ENCODE measurements around the gene DNAH2.
"Not testable (repeated sequence)": the region's sequence is repeated elsewhere in the genome, so short reads cannot be mapped to it uniquely, and the experiment has no call there.

DNAH2 gene

DNA sequence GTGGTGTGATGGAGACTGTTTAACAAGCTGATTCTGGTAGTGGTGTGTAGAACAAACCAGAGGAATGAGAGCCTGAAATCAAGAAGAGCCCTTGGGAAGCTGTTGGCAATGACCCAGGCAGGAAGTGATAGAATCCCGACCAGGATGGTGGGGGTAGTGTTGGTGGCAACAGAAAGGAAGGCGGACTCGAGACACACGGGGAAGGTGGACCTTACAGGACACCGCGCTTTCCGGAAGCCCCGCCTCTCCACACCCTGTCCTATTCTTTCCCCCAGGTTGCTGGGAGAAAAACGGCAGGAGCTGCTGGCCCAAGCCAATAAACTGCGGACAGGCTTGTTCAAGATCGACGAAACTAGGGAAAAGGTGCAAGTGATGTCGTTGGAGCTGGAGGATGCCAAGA is 86.4 kb downstream of the DNAH2 start:
- Histone ChIP-seq H3K4me1 (ENCODE audit: control insufficient read depth, insufficient read depth, low read length) (no peaks in the 10 kb centered on the region), H3K36me3 (ENCODE audit: control insufficient read depth, insufficient read depth, low read length) (no peaks in the 10 kb centered on the region), H3K9ac (ENCODE audit: low read length) (no peak overlapping the region), H3K4me3 (ENCODE audit: low read length) (no peak overlapping the region), H3K27me3 (ENCODE audit: control insufficient read depth, insufficient read depth, low read length) (no peaks in the 10 kb centered on the region), H3K27ac (ENCODE audit: low read depth, low read length) (no peak overlapping the region)

DNA sequence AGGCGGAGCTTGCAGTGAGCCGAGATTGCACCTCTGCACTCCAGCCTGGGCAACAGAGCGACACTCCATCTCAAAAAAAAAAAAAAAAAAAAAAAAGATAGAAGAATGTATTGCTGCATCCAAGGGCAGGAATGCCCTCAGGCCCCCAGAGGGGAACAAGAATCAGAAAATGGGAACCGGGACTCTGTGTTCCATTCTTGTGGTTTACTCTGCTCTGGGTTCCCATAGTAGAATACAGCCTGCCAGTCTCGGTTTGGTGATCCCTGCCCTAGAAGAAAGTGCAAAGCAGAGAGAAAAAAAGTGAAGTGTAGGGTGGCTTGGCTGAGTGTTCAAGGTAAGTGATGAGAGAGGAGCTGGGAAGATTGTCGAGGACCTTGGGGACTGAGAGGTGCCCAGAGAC is 89.0 kb downstream of the DNAH2 start:
- Histone ChIP-seq H3K4me3 (ENCODE audit: low read length) (no peak overlapping the region), H3K36me3 (ENCODE audit: control insufficient read depth, insufficient read depth, low read length) (no peaks in the 10 kb centered on the region), H3K9ac (ENCODE audit: low read length) (no peak overlapping the region), H3K4me1 (ENCODE audit: control insufficient read depth, insufficient read depth, low read length) (no peaks in the 10 kb centered on the region), H3K27ac (ENCODE audit: low read depth, low read length) (no peak overlapping the region), H3K27me3 (ENCODE audit: control insufficient read depth, insufficient read depth, low read length) (no peaks in the 10 kb centered on the region)

DNA sequence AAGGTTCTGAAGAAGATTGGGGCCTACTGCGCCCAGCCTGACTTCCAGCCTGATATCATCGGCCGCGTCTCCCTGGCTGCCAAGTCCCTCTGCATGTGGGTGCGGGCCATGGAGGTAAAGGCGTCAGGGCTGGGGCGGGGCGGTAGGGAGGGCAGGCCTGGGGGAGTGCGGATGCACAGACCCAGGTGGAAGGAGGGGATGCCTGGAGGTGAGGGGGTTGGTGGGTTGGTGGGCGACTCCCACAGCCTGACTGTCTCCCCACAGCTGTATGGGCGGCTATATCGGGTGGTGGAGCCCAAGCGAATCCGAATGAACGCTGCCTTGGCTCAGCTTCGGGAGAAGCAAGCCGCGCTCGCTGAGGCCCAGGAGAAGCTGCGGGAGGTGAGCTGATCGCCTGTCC is 89.7 kb downstream of the DNAH2 start:
- Histone ChIP-seq H3K4me3 (ENCODE audit: low read length) (no peak overlapping the region), H3K36me3 (ENCODE audit: control insufficient read depth, insufficient read depth, low read length) (no peaks in the 10 kb centered on the region), H3K4me1 (ENCODE audit: control insufficient read depth, insufficient read depth, low read length) (no peaks in the 10 kb centered on the region), H3K27ac (ENCODE audit: low read depth, low read length) (no peak overlapping the region), H3K9ac (ENCODE audit: low read length) (no peak overlapping the region), H3K27me3 (ENCODE audit: control insufficient read depth, insufficient read depth, low read length) (no peaks in the 10 kb centered on the region)

DNA sequence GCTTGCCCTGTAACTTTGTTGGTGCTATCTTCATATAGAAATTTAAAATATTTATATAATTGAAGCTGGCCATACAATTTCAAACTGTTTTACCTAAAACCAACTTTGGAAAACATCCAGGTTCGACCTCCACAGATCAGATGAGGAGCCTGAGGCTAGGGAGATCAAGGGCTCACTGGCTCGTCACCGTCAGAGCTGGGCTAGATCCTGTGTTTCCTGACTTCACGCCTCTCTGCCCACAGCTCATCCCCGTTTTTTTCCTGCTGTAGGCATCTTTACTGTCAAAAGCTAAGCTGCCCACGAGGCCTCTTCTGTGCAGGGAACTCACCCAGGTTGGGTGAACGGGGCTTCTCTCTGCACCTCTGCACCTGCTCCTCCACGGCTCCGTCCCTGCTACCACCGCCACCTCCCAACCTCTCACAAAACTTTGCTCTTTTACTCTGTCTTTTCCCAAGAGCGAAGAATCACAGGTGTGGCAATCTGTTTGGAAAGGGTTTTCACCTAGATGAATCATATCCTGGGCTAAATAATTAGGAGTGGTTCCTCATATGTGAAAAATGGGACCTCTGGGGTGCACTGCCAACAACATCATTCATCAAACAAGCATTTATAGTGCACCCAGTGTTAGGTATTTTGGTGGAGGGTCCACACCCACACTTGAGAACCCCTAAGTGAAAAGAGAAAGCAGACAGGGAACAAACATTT is 91.7 kb downstream of the DNAH2 start:
- no peaks in the 10 kb centered on the region for H3K36me3 ChIP-seq (ENCODE audit: control insufficient read depth, insufficient read depth, low read length)
- no peaks in the 10 kb centered on the region for H3K4me1 ChIP-seq (ENCODE audit: control insufficient read depth, insufficient read depth, low read length)
- no peak overlapping the region for H3K4me3 ChIP-seq (ENCODE audit: low read length)
- H3K9ac ChIP-seq (ENCODE audit: low read length): no peak overlapping the region
- H3K27me3 ChIP-seq (ENCODE audit: control insufficient read depth, insufficient read depth, low read length): no peaks in the 10 kb centered on the region
- no peak overlapping the region for H3K27ac ChIP-seq (ENCODE audit: low read depth, low read length)

DNA sequence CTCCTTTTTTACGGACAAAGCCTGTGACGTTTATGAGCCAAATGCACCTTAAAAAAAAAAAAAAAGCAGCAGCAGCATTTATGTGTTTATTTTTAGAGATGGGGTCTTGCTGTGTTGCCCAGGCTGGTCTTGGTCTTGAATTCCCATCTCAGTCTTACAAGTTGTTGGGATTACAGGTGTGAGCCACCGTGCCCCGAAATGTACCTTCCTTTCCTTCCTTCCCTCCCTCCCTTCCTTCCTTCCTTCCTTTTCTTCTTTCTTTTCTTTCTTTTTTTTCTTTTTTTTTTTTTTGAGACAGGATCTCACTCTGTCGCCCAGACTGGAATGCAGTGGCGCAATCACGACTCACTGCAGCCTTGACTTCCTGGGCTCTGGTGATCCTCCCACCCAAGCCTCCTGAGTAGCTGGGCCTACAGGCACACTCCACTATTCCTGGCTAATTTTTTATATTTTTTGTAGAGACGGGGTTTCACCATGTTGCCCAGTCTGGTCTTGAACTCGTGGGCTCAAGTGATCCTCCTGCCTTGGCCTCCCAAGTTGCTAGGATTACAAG is 92.3 kb downstream of the DNAH2 start:
- not testable (repeated sequence) for H3K27ac ChIP-seq (ENCODE audit: low read depth, low read length); H3K9ac ChIP-seq (ENCODE audit: low read length); H3K36me3 ChIP-seq (ENCODE audit: control insufficient read depth, insufficient read depth, low read length); H3K4me3 ChIP-seq (ENCODE audit: low read length); H3K4me1 ChIP-seq (ENCODE audit: control insufficient read depth, insufficient read depth, low read length); H3K27me3 ChIP-seq (ENCODE audit: control insufficient read depth, insufficient read depth, low read length)

DNA sequence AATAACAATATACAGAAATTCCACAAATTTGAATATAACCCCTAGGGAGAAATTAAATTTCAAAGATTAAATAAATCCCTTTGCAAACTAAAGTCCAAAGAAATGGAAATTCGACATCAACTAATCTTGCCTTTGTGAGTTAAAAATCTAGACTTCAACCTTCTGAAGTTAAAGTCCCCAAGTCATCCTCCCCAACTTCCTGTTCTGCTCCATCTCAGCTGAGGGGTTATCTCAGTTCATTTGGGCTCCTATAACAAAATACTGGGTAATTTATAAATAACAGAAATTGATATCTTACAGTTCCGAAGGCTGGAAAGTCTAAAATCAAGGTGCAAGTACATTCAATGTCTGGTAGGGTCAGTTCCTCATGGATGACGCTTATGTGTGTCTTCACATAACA is 93.7 kb downstream of the DNAH2 start:
- no peaks in the 10 kb centered on the region for H3K36me3 ChIP-seq (ENCODE audit: control insufficient read depth, insufficient read depth, low read length)
- H3K4me1 ChIP-seq (ENCODE audit: control insufficient read depth, insufficient read depth, low read length): no peaks in the 10 kb centered on the region
- H3K9ac ChIP-seq (ENCODE audit: low read length): no peak overlapping the region
- no peaks in the 10 kb centered on the region for H3K27me3 ChIP-seq (ENCODE audit: control insufficient read depth, insufficient read depth, low read length)
- H3K27ac ChIP-seq (ENCODE audit: low read depth, low read length): no peak overlapping the region
- H3K4me3 ChIP-seq (ENCODE audit: low read length): no peak overlapping the region

DNA sequence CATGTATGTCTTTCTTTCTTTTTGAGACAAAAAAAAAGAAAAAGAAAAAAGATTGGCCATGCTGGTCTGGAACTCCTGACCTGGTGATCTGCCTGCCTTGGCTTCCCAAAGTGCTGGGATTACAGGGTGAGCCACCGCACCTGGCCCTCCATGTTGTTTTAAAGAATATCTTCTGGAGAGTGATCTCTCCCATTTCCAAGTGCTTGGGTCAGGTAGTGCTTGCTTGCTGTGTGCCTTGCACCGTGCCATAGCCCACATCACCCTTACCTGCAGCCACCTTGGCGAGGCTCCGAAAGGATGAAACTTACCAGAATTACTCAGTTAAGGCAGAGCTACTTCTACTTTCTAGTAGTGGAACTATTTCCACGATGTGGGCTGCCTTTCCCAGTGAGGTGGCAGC is 97.4 kb downstream of the DNAH2 start:
- H3K4me3 ChIP-seq (ENCODE audit: low read length): no peak overlapping the region
- no peaks in the 10 kb centered on the region for H3K27me3 ChIP-seq (ENCODE audit: control insufficient read depth, insufficient read depth, low read length)
- no peak overlapping the region for H3K9ac ChIP-seq (ENCODE audit: low read length)
- H3K4me1 ChIP-seq (ENCODE audit: control insufficient read depth, insufficient read depth, low read length): no peaks in the 10 kb centered on the region
- no peaks in the 10 kb centered on the region for H3K36me3 ChIP-seq (ENCODE audit: control insufficient read depth, insufficient read depth, low read length)
- no peak overlapping the region for H3K27ac ChIP-seq (ENCODE audit: low read depth, low read length)

DNA sequence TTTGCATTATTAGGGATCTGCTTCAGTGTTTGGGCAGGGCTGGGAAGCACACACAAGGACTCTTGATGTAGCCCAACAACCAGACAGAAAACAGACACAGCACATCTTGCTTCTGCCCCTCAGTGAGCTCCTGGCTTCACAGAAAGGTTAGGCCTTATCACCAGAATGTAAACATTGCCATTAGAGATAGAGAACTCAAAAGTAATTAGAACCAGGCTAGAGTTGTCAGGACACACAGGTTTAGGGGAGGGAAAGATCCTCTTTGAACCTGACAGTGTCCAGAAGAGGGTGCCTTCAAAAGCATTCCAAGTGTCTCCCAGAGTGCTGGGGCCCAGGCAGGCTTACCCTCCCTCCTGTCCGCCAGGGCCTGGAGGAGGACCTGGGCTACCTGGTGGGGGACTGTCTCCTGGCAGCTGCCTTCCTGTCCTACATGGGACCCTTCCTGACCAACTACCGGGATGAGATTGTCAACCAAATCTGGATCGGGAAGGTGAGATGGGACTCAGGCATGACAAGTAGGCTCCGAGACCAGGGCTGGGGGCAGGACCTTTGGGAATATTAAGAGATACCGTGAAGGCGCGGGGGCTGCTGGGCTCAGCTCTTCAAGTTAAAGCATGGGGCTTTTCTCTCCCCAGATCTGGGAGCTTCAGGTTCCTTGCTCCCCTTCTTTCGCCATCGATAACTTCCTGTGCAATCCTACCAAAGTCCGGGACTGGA is 99.5 kb downstream of the DNAH2 start:
- no peak overlapping the region for H3K27ac ChIP-seq (ENCODE audit: low read depth, low read length)
- no peaks in the 10 kb centered on the region for H3K36me3 ChIP-seq (ENCODE audit: control insufficient read depth, insufficient read depth, low read length)
- H3K27me3 ChIP-seq (ENCODE audit: control insufficient read depth, insufficient read depth, low read length): no peaks in the 10 kb centered on the region
- no peaks in the 10 kb centered on the region for H3K4me1 ChIP-seq (ENCODE audit: control insufficient read depth, insufficient read depth, low read length)
- no peak overlapping the region for H3K4me3 ChIP-seq (ENCODE audit: low read length)
- no peak overlapping the region for H3K9ac ChIP-seq (ENCODE audit: low read length)

DNA sequence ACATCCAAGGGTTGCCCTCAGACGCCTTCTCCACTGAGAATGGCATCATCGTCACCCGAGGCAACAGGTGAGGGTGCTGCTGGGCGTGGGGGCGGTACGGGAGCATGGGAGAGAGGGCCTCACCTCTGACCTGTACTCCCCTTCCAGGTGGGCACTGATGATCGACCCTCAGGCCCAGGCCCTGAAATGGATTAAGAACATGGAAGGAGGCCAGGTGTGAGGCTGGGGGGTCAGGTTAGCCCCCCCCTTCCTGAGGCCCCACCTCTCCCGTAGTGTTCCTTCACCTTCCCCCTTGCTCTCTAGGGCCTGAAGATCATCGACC is 100.1 kb downstream of the DNAH2 start:
- H3K27me3 ChIP-seq (ENCODE audit: control insufficient read depth, insufficient read depth, low read length): no peaks in the 10 kb centered on the region
- H3K4me3 ChIP-seq (ENCODE audit: low read length): no peak overlapping the region
- no peaks in the 10 kb centered on the region for H3K36me3 ChIP-seq (ENCODE audit: control insufficient read depth, insufficient read depth, low read length)
- H3K4me1 ChIP-seq (ENCODE audit: control insufficient read depth, insufficient read depth, low read length): no peaks in the 10 kb centered on the region
- no peak overlapping the region for H3K9ac ChIP-seq (ENCODE audit: low read length)
- H3K27ac ChIP-seq (ENCODE audit: low read depth, low read length): no peak overlapping the region

DNA sequence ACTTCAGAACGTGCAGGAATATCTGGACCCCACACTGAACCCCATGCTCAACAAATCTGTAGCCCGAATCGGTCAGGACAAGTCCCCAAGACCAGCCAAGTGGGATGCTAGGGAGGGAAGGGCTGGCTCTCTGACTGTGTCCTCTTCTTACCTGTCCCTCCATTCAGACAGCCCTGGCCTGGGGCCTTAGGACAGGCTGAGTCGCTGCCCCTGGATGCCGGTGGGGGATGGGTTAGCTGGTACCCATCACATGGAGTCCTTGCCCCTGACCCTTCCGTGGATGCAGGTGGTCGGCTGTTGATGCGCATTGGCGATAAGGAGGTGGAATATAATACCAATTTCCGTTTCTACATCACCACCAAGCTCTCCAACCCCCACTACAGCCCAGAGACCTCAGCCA is 100.5 kb downstream of the DNAH2 start:
- Histone ChIP-seq H3K4me1 (ENCODE audit: control insufficient read depth, insufficient read depth, low read length) (no peaks in the 10 kb centered on the region), H3K27me3 (ENCODE audit: control insufficient read depth, insufficient read depth, low read length) (no peaks in the 10 kb centered on the region), H3K9ac (ENCODE audit: low read length) (no peak overlapping the region), H3K27ac (ENCODE audit: low read depth, low read length) (no peak overlapping the region), H3K4me3 (ENCODE audit: low read length) (no peak overlapping the region), H3K36me3 (ENCODE audit: control insufficient read depth, insufficient read depth, low read length) (no peaks in the 10 kb centered on the region)

DNA sequence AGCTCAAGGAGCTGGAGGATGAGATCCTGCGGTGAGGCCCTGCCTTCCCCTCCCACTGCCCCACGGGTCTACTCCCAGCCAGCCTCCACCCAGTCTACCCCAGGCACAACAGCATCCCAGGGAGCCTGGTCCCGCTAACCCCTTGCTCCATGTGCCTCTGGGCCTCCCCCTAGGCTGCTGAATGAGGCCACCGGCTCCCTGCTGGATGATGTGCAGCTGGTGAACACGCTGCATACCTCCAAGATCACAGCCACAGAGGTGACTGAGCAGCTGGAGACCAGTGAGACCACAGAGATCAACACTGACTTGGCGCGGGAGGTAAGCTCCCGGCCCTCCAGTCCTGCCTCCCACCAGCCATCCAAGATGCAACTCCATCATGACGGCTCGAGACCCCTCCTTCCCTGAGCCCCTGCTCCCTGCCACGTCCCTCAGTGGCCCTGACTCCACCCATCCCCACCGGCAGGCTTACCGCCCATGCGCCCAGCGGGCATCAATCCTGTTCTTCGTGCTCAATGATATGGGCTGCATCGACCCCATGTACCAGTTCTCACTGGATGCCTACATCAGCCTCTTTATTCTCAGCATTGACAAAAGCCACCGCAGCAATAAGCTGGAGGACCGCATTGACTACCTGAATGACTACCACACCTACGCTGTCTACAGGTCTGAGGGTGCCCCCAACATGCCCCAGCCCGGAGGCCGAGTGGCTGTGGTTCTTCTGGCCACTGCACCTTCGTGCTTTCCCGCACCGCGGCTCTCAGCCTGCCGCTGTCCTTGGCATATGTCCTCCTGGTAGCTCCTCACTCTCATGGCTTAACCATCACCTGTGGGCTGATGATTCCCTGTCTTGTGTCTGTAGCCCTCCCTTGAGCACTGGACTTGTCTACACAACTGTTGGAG is 101.5 kb downstream of the DNAH2 start:
- Histone ChIP-seq H3K9ac (ENCODE audit: low read length) (no peak overlapping the region), H3K4me1 (ENCODE audit: control insufficient read depth, insufficient read depth, low read length) (no peaks in the 10 kb centered on the region), H3K4me3 (ENCODE audit: low read length) (no peak overlapping the region), H3K27ac (ENCODE audit: low read depth, low read length) (no peak overlapping the region), H3K36me3 (ENCODE audit: control insufficient read depth, insufficient read depth, low read length) (no peaks in the 10 kb centered on the region), H3K27me3 (ENCODE audit: control insufficient read depth, insufficient read depth, low read length) (no peaks in the 10 kb centered on the region)

DNA sequence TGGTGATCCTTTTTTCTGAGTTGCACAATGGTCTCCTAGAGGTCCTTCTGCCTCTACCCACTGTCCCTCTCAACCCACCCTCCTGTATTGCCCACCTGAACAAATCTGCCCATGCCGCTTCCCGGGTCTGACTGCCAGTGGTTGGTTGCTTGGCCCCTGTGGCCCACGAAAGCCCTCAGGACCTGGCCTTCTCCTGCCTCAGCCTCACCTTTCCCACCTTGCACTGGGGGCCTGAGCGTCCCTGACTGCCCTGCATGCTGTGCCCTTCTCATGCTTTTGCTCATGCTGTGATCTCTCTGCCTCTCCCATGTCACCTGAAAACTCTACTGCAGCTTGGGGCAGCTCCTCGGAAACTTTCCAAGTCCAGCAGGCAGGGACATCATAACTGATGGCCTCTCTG is 102.7 kb downstream of the DNAH2 start:
- no peak overlapping the region for H3K4me3 ChIP-seq (ENCODE audit: low read length)
- no peak overlapping the region for H3K9ac ChIP-seq (ENCODE audit: low read length)
- H3K36me3 ChIP-seq (ENCODE audit: control insufficient read depth, insufficient read depth, low read length): no peaks in the 10 kb centered on the region
- H3K4me1 ChIP-seq (ENCODE audit: control insufficient read depth, insufficient read depth, low read length): no peaks in the 10 kb centered on the region
- no peaks in the 10 kb centered on the region for H3K27me3 ChIP-seq (ENCODE audit: control insufficient read depth, insufficient read depth, low read length)
- H3K27ac ChIP-seq (ENCODE audit: low read depth, low read length): no peak overlapping the region

All from rectal smooth muscle tissue (tissue), 1 donor.